Fibroblast of the aortic adventitia (primary cell): ENCODE data around the gene ZNF641. TPM values are rescaled to one million over a fixed set of nuclear protein-coding genes. Genes with fewer than 3 reads are reported as not detected.

Source experiments
- DNase-seq: peaks from one replicate; pipeline ENCODE4 v3.0.0-alpha.2; 2010; ENCODE audit warnings: low read depth
- H3K4me3 ChIP-seq: 2 replicates; pipeline ENCODE4 v1.5.1; 2011; ENCODE audit warnings: low read depth, mild to moderate bottlenecking, control low read depth, low read length, moderate library complexity
- CTCF ChIP-seq: IDR thresholded peaks from 2 replicates; pipeline ENCODE4 v1.5.1; 2011; ENCODE audit warnings: mild to moderate bottlenecking, low read length, control low read depth, inconsistent platforms; ENCODE audit not compliant: insufficient read depth
- total RNA-seq: library from RNA; depleted of rRNA; stranded (reverse); fragments of >200 nt; gene quantifications from 2 replicates; pipeline ENCODE4 v1.2.3, GENCODE V29; 2012; ENCODE audit warnings: low replicate concordance

The ZNF641 gene
- total RNA-seq, 1 donor: 9.9 TPM

GRCh38 chr12:48356041-48356768, 5.5 kb upstream of the ZNF641 start:
- no peak for DNase-seq
- no peak for TF ChIP-seq CTCF
- H3K4me3 ChIP-seq: no peak overlapping the region

DNA sequence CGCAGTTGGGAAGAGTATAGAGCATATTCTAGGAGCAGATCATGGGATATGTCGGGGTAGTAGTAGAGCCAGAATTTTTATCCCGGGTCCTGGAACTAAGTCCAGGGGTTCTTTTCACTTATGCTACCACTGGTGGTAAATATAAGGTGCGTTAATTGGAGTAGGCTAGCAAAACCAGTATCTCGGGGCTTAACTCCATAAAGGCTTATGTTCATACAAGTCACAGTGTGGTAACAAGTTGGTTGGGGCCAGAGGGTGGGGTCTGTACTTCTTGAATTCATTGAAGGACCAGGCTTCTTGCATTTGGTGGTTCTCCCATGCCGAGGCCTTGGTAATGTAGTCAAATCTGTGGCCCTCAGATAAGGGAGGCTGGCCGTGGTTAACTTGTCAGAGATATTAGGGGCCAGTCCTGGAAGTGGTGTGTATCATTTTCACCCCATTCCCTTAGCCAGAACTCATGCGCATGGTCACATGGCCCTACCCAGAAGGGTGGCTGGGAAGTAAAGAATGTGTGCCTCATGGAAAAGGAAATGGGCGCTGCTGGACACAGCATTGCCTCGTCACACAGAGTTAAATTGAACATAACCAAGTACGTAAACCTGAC, 1.5 kb upstream of the ZNF641 start:
- no peak for TF ChIP-seq CTCF
- no peak for DNase-seq
- H3K4me3 ChIP-seq: no peak overlapping the region

- no peak for TF ChIP-seq CTCF
- H3K4me3 ChIP-seq: peak overlapping the region; percentile 71
- DNase-seq: peak; percentile 76
Measured at GRCh38 chr12:48351022-48351708, 446 bp upstream of the ZNF641 start.

DNA sequence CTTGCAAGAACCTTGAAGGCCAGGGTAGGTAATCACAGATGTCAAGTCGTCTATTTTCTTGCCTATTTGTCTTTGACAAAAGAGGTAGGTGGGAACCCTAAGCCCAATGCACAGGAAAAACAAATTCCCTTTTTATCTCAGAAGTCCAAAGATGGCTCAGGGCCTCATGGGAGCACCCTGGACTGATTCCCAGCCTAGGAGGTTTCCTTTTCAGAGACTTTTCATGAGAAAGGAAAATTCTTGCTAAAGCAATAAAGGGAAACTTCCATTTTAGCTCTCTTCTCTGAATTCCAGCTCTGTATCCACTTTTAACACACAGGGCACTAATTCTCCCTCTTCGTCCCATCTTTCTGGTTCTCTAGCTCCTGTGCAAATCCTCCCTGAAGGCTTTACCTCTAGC, 1.2 kb downstream of the ZNF641 start:
- TF ChIP-seq CTCF: no peak
- peak; percentile 79 for DNase-seq
- H3K4me3 ChIP-seq: peak overlapping the region; percentile 71

GRCh38 chr12:48342980-48343379, 7.7 kb downstream of the ZNF641 start:
- TF ChIP-seq CTCF: no peak
- no peak overlapping the region for H3K4me3 ChIP-seq
- DNase-seq: no peak

- no peak for TF ChIP-seq CTCF
- H3K4me3 ChIP-seq: no peak overlapping the region
- DNase-seq: no peak
Measured at GRCh38 chr12:48340943-48341342, 9.8 kb downstream of the ZNF641 start.
